HG03066 (cell line): Measurements from ENCODE around the gene EFNA5.
A peak's percentile ranks its signal among the peaks of the same experiment; 100 is the strongest.

ENCODE experiments used
- ATAC-seq: cut with Tn5 transposase; IDR thresholded peaks from one replicate; pipeline ENCODE4 v1.9.1; 2021; ENCODE audit warnings: low read depth; ENCODE audit not compliant: unreplicated experiment

EFNA5 gene

GRCh38 chr5:107413754-107414153 lies 257.0 kb downstream of the EFNA5 start:
- no peak for ATAC-seq

DNA sequence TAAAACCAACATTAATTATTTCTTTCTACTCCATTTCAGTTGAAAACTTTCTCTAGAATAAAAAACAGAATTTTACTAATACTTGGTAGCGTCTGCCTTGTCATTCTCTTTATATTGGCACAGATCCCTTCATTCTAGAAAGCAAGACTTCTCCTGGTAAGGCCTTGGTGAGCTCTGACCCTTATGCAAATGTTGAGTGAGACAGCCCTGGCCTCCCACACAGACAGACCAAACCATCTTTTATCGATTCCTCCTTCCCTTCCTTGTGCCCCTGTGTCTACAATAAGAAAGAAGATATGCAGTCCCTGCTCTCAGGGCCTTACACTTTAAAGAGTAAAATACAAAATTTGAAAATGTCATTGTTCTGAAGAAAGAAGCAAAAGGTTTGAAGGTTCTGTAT lies 262.2 kb downstream of the EFNA5 start:
- ATAC-seq = no peak

GRCh38 chr5:107407713-107408298 lies 262.9 kb downstream of the EFNA5 start:
- no peak for ATAC-seq

DNA sequence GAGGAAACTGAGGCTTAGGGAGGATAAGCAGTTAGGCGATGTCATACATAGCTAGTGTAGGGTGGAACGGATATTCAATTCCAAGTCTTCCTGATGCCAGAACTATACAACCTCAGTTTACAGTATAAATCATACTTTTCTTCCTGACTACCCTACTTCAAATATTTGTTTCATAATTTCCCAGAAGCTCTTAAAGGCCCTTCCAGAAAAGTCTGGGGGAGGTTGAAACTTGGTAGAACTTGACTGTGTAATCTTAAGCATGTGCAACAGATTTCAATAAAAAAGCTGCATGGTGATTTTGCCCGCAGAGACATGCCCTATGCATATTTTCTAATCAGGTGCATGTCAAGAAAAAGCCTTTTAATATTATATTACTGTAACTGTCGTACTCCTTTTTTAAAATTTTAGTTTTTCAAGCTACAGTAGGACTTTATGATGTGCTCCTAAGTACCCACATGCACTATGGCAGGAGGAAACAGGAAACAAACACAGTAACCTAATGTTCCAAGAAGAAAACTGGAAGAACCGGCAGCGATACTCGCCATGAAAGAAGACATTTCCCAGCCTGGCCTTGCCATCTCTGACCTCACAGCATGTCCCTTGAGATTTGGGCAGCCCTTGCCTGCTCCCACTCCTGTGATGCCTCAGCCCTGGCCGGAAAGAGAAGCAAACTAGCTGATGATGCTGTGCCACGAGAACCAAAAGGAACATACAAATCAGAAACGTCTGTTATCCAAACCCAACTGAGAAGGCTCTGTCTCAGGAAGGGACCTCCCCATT lies 266.0 kb downstream of the EFNA5 start:
- no peak for ATAC-seq

- ATAC-seq = no peak
Measured at GRCh38 chr5:107403228-107403953, 267.3 kb downstream of the EFNA5 start.

- ATAC-seq = no peak
Measured at GRCh38 chr5:107402434-107403227, 268.1 kb downstream of the EFNA5 start.

- ATAC-seq = no peak
Measured at GRCh38 chr5:107401470-107402122, 269.1 kb downstream of the EFNA5 start.

GRCh38 chr5:107400328-107400727 lies 270.4 kb downstream of the EFNA5 start:
- no peak for ATAC-seq

DNA sequence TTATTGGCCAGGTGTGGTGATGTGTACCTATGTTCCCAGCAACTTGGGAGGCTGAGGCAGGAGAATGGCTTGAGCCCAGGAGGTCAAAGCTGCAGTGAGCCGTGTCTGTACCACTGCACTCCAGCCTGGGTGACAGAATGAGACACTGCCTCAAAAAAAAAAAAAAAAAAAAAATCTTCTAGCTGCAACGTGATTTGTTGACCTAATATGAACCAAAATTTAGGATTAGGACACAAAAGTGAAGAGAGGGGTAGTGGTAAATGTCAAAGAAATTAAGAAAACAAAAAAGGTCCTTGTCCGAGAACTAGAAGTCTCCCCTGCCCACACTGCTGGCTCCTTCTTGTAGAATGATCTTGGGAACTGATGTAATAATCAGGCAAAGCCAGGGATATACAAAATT lies 272.0 kb downstream of the EFNA5 start:
- no peak for ATAC-seq

GRCh38 chr5:107396351-107396690 lies 274.4 kb downstream of the EFNA5 start:
- peak; percentile 35 for ATAC-seq

DNA sequence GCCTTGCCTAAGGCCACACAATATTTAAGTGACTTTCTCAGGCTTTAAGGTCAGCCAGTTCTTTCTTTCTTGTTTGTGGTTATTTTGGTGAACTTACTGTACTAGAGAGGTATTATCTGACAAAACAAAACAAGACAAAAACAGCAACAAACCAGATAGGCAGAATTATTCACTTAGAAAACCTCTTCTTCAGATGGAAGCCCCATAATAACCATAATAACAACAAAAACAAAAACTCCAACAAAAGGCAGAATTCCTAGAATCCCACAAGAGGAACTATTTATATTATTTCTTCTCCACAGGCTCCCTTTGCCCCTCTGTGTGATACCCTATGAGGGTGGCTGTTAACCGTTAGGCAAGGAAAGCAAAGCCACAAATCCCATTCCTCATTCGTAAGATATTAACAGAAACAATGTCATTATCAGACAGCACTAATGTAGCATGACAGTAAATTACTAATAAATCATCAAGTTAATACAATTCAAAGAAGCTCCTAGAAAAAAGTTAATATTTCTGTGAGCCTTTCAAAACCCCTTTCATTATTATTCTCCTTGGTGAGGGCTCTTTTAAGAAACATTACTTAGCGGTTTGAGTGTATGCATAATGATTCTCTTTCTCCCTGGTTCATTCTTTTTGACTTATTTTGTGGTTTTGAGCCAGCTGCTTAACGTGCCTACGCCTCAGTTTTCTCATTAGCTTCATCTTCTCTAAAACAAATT lies 274.9 kb downstream of the EFNA5 start:
- peak; percentile 74 for ATAC-seq

GRCh38 chr5:107393851-107394250 lies 276.9 kb downstream of the EFNA5 start:
- no peak for ATAC-seq

DNA sequence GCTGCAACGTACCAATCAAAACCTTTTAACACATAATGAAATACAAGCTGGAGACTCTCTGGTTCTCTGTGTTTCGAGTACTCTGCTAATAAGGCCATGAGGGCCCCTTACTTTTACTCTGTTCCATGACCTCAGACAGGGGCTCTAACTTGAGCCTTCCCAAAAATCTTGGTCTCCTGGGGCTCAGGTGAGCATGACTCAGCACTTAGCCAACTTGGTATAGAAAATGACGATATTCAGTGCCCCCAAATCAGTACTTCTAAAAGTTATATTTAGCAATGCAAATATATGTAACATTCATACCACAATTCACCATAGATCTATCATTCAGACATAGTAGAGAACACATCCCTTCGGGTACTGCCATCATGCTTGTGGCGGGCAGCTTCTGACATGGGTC lies 278.9 kb downstream of the EFNA5 start:
- ATAC-seq = no peak

GRCh38 chr5:107389775-107390148 lies 281.0 kb downstream of the EFNA5 start:
- no peak for ATAC-seq

GRCh38 chr5:107389130-107389774 lies 281.5 kb downstream of the EFNA5 start:
- ATAC-seq = peak; percentile 84

DNA sequence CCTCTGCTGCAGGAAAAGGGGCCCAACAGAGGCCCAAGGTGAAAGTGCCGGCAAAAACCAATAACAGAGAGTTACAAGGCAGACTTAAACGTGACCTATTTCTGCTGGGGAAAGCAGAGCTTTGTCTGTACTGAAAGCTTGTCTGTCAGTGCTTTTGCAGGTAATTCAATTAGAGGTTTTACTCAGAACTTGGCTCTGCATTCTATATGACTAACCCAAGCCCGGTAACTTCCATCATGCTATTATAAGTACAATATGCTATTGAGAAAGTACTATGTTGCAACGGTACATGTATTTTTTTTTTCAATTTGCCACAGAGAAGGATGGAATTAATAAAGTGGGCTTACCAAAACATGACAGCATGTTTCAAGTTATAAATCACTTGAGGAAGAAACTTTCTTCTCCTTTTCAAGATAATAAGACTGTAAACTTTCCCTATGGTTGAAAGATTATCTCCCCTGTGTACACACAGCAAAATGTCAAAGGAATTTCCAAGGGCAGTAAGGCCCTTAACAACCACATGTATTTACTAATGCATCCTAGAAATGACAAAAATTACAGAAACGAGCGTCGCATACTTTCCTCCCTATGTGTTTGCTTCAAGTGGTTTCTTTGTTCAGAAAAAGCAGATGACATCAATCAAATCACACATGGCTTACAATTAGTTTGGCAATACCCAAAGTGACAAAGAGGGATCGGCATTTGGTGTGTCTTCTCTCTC lies 282.4 kb downstream of the EFNA5 start:
- peak; percentile 39 for ATAC-seq

DNA sequence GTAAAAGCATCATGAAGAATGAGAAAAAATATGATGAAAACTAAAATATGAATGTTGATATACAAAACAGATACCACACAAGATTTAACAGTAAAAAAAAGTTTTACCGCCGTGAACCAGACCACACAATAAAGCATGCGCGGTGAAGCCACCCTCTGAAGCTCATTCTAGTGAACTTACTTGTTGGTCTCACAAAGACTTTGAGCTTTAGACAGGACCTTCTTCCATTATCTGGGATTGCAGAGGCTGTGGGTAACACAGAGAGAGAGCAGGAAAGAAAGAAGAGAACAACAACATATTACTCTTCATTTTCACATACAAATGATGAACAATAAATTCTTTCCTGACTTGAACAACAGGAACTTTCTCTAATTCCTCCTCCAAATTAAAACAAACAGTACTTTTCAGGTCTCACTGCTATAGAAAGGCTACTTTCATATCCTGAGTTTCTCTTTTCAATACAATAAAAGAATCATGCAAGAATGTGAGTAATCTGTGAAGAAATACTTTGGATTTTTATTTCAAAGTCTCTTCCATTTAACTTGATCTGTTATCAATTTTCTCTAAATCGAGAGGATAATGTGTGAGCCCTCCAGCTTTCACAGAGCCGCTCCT lies 283.1 kb downstream of the EFNA5 start:
- no peak for ATAC-seq

DNA sequence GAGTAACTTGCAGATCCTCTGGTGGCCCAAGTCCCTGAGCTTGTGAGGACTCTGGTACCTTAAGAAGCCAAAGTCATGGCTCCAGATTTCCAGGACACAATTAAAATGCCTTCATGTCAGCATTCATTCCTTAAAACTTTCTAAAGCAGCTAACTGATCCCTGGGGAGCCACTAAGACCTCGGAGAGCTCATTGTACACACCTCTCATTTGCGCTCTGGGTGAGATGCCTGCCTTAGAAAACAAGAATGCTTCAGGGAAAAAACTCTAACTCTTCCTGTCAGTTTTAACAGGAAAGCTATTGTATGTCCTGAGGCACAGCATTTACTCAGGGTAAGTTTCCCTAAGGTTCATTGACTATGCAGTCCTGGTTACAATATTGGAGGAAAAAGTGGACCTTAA lies 285.0 kb downstream of the EFNA5 start:
- ATAC-seq = no peak
